ENCODE results near the gene SLC26A8.

SLC26A8 gene

GRCh38 chr6:35895560-35895959 lies 128.9 kb downstream of the SLC26A8 start:
- Histone ChIP-seq H3K9ac (ENCODE audit: insufficient read length, low read depth) (no peak overlapping the region), H3K9me3 (ENCODE audit: insufficient read depth, low read length) (no peaks in the 10 kb centered on the region), H3K36me3 (ENCODE audit: insufficient read depth, insufficient read length, low read length) (peaks cover 11% of the 10 kb centered on the region), H3K27me3 (ENCODE audit: insufficient read depth, insufficient read length) (no peaks in the 10 kb centered on the region), H3K4me1 (ENCODE audit: insufficient read depth, insufficient read length) (no peaks in the 10 kb centered on the region), H3K4me3 (ENCODE audit: insufficient read length, low read depth) (no peak overlapping the region)
- no peak for DNase-seq (ENCODE audit: low read depth, low spot score)
- TF ChIP-seq SUZ12 (IDR thresholded peaks at IDR 0.05; ENCODE audit: extremely low read depth, insufficient read depth, insufficient read length) (no peak), YY1 (IDR thresholded peaks at IDR 0.05; ENCODE audit: insufficient read depth, insufficient read length) (no peak), ZNF274 (IDR thresholded peaks at IDR 0.05; ENCODE audit: low read depth, low read length) (no peak)

DNA sequence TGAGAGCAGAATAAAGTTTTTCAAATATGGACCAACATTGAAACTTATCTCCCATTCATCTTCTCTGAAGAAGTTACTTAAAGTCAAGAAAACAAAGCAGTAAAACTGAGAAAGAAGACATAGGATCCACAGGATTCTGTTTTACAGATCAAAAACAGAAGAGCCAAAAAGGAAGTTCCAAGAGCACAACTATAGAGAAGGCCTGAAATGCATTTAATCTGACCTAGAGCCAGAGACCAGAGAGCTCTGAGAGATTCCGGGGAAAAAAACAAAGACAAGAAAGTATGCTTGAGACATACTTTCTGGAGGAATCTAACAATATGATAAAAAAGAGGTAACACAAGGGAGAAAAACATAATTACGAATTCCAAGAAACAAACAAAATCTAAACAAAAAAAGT lies 129.7 kb downstream of the SLC26A8 start:
- H3K27me3 ChIP-seq (ENCODE audit: insufficient read depth, insufficient read length): no peaks in the 10 kb centered on the region
- no peak overlapping the region for H3K4me3 ChIP-seq (ENCODE audit: insufficient read length, low read depth)
- no peak for DNase-seq (ENCODE audit: low read depth, low spot score)
- no peak overlapping the region for H3K9ac ChIP-seq (ENCODE audit: insufficient read length, low read depth)
- H3K9me3 ChIP-seq (ENCODE audit: insufficient read depth, low read length): no peaks in the 10 kb centered on the region
- no peaks in the 10 kb centered on the region for H3K4me1 ChIP-seq (ENCODE audit: insufficient read depth, insufficient read length)
- peaks cover 7% of the 10 kb centered on the region for H3K36me3 ChIP-seq (ENCODE audit: insufficient read depth, insufficient read length, low read length)
- TF ChIP-seq SUZ12 (IDR thresholded peaks at IDR 0.05; ENCODE audit: extremely low read depth, insufficient read depth, insufficient read length) (no peak), YY1 (IDR thresholded peaks at IDR 0.05; ENCODE audit: insufficient read depth, insufficient read length) (no peak), ZNF274 (IDR thresholded peaks at IDR 0.05; ENCODE audit: low read depth, low read length) (no peak)

All from NT2/D1 (cell line).